GM19324 (cell line): ENCODE data around the gene EPB41L3.
"Not testable (repeated sequence)": the region's sequence is repeated elsewhere in the genome, so short reads cannot be mapped to it uniquely, and the experiment has no call there.

ENCODE experiments used
- ATAC-seq: cut with Tn5 transposase; IDR thresholded peaks from one replicate; pipeline ENCODE4 v1.9.1; 2021; ENCODE audit warnings: mild to moderate bottlenecking, moderate library complexity; ENCODE audit not compliant: unreplicated experiment, low FRiP score

Gene EPB41L3

GRCh38 chr18:5534845-5535244 is 9.0 kb downstream of the EPB41L3 start:
- ATAC-seq, result no peak

- no peak for ATAC-seq
These were observed 11.7 kb downstream of the EPB41L3 start for GRCh38 chr18:5532066-5532465.

GRCh38 chr18:5530629-5531178 is 13.1 kb downstream of the EPB41L3 start:
- no peak for ATAC-seq

DNA sequence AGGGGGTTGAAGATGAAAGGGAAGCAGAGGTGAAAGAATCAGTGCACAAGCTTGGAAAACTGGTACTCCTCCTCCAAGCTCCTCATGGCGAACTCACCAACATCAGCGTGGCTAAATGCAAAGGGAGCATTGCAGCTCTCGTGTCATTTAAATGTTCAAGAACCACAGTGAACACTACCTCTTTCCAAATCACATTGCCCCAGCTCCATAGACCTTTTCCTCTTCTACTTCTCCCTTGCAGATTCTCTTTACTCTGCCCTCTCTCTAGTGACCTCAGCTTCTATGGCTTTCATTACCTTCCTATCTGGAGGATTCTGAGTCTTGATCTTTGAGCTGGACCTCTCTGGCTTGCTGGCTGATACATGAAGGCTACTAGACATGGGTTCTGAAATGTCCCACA is 14.3 kb downstream of the EPB41L3 start:
- no peak for ATAC-seq

- no peak for ATAC-seq
These were observed 16.2 kb downstream of the EPB41L3 start for GRCh38 chr18:5527603-5528002.

DNA sequence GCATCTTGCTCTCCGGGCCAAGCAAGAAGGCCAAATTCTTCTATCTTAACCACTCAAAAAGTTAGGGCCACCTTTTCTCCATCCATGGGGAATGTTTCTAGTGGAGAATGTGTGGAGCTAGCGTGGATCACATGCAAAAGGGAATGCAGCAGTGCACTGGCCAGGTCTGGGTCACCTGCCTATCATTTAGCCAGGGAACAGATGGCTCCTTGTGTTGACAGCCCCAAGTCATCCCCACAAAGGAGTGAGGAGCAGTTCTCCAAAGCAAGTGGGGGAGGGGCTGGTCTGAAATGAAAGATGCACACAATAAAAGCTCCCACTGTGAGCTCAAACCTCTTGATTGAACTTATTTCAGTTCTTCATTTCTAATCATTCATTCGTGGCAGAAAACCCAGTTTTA is 19.1 kb downstream of the EPB41L3 start:
- ATAC-seq, result no peak

DNA sequence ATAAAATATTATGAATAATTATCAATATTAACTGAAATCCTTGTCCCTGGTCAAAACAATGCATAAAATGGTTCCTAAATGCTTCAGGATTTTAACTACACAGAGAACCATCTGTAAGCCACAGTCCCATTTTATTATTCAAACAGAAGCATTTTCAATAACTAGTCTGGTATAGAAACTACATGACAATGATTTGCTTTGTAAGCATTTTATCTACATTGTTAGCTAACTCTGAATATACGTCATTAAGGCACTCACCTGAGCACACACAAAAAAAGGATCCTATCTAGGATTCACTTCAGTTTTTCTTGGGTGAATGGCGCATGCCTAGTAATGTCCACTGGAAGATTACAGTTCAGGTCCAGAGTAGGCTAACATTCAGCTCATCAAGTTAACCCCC is 22.8 kb downstream of the EPB41L3 start:
- ATAC-seq, result no peak

- ATAC-seq, result no peak
These were observed 23.3 kb downstream of the EPB41L3 start for GRCh38 chr18:5520464-5520863.

DNA sequence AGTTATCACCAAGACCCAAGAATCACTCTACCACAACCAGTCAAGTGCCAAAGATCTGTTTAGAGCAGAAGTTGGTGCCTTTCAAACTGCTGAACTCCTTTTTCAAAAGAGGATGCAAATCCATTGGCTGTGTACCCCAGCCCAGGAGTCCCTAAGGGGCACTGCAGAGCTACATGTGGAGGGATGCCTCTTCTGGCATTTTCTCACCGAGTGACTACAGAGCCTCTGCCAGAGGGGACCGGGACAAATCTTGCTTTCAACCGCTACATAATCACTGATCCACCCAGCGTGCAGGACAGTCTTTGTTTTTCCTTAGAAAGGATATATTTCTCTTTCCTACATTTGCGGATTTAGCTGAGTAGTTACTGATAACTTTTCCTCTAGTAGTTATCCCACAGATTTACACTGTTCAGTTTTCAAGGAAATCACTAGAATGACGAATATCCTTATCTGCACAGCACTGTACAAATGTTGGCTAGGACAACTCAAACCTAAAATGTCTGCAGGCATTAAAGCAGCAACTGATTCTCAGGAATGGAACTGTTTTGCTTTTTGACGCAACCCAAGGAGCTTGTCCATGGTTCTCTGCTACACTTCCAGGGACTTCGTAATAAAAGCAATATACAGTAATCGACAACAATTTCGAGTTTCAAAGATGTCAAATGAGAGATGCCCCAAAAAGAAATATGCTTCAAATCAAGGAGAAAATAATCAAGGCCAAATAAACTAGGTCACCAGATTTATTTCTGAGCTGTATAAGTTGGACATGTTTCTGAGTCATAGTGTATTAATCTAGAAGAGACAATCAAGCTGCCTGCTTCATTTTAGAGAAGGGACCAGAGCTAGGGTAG is 24.1 kb downstream of the EPB41L3 start:
- ATAC-seq, result no peak

DNA sequence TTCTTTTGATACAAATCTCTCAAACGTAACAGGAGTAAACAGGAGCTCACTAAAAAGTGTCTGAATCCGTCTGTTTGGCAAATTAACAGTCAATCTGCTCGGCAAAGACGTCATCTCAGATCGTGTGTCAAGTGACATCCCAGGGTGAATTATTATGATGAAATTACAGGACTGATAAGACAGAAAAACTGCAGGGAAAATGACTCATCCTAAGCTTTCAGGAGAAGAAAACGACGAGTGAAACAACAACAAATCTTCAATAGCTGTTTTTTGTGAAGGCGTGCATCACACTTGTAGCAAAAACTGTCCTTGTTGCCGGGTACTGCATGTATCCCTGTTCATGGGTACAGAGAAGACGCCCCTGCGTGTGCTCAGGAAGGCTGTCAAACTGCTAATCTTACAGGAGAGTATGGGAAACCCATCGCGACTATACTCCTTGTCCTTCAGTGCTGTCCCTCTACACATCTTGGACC is 24.9 kb downstream of the EPB41L3 start:
- no peak for ATAC-seq

- ATAC-seq, result no peak
These were observed 25.5 kb downstream of the EPB41L3 start for GRCh38 chr18:5518179-5518770.

- no peak for ATAC-seq
These were observed 27.0 kb downstream of the EPB41L3 start for GRCh38 chr18:5516841-5517240.

- ATAC-seq, result no peak
These were observed 28.6 kb downstream of the EPB41L3 start for GRCh38 chr18:5515011-5515784.

DNA sequence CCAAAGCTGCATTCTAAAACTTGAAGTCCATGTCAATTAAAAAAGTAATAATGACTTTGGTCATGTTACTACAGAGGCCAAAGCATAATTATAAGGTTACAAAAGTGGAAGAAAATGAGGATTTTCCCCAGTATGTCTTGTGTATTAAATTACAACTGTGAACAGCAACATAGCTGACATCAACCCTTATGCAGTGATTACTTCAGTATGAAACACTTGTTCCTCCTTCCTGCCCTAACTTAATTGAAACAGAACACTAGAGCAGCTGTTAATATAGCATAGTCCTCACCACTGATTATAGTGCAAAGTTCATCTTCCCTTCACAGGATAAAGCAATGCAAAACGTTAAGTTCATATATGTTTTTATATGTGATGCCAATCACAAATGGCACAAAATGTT is 29.9 kb downstream of the EPB41L3 start:
- ATAC-seq, result no peak

DNA sequence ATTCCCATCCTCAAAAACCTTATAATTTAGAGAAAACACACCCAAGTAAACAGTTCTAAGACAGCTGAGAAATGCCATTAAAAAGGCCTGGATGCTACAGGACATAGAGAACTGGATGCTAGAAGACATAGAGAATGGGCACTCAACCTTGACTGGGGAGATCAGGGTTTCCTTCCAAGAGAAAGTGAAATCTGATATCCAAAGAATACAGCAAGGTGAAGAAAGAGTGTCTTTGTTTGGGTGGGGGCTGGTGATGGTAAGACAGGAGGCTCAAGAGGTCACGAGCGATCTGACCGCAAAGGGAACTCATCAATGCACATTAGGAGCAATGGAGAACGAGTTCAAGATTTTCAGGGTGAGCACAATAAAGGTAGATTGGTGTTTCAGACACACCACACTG is 31.6 kb downstream of the EPB41L3 start:
- ATAC-seq, result no peak

DNA sequence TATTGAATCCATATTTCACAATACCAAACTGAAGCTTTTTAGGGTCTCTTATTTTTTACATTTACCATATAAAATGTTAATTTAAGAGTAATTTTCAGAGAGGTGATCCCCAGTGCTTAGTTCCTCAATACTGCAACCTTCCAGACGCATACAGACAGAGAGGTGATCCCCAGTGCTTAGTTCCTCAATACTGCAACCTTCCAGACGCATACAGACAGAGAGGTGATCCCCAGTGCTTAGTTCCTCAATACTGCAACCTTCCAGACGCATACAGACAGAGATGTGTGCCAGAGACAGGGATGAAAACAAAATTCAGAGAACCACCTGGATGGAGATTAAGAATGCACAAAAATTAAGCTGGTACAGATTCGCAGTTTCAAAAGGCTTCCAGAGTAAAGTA is 32.3 kb downstream of the EPB41L3 start:
- not testable (repeated sequence) for ATAC-seq

DNA sequence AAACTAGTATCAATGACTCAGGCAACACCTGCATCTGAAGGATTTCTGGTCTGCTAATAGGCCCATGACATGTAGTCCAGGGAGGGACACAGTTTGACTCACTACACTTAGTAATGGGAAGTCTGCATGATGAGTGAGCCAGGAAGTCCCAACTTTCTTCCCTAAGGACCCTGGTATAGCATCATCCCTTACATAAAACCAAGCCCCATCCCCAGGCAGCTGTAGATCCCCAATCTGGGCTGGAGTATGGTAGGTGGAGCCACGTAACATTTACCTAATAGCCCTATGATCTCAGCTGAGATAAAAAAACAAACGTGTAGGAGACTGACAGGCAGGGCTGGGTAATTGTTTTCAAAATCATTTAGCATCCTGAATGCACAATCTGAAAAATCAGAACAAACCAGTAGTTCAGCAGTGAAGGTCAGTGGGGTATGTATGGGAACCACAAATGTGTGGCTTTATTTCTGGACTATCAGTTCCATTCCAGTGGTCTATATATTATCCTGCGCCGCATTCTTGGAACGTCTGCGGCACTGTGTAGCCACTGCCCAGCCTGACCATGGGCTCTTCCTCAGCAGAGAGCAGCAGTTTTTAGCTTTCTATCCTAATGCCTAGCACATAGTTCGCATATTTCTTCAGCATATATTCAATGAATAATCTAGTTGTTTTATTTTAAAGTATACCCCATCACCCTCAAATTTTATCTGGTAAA is 33.5 kb downstream of the EPB41L3 start:
- no peak for ATAC-seq

- ATAC-seq, result no peak
These were observed 35.0 kb downstream of the EPB41L3 start for GRCh38 chr18:5508821-5509220.

DNA sequence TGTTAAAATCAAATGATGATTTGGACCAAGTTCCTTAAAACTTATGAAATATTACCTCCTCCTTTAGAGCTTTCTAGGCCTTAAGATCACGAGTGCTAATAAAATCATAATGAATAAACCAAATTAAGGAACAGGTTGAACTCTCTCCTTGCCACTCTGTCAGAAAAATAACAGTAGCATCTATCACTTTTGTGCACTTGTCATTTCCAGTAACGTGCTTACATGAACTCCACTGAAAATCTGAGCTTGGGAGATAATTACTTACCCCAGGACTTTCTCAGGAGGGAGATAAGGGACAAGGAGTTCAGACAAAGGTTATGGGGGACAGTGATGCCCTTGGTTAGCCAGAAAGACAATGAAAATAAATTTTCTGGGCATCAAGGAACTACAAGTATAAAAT is 36.0 kb downstream of the EPB41L3 start:
- no peak for ATAC-seq

DNA sequence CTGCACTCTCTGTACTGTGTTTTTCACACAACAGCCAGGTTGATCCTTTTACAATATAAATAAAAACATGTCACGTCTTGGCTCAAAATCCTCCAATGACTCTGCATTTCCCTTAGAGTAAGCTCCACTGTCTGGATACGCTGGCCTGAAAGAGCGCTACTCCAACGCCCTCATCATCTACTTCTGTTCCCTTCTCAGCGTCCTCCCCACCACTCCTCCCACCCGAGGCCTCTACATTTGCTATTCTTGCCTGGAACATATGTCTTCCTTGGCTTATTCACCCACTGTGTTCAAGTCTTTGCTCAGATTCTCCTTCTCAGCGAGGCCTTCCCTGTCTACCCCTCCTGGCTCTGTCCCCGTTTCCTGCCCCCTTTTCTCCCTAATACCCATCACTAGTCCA is 37.6 kb downstream of the EPB41L3 start:
- no peak for ATAC-seq
